K562 (cell line): ENCODE results near the gene MAP3K20. TPM values are rescaled to one million over a fixed set of nuclear protein-coding genes. Genes with fewer than 3 reads are reported as not detected.

Experiments used
- NCOA6 ChIP-seq: fragments of 450-650 bp; IDR thresholded peaks from 2 replicates; pipeline ENCODE4 v1.6.1; 2017; ENCODE audit warnings: mild to moderate bottlenecking
- U2AF1 ChIP-seq: fragments of 200-400 bp; formaldehyde crosslinking; optimal IDR thresholded peaks from 2 replicates; pipeline ENCODE3; 2017; ENCODE audit warnings: mild to moderate bottlenecking, low read depth, low read length, moderate library complexity
- ZNF318 ChIP-seq, 2 experiments: fragments of 450-650 bp; IDR thresholded peaks; 2 replicates each; pipeline ENCODE4 v1.6.1; 2016; ENCODE audit warnings: mild to moderate bottlenecking in 2 of 2, borderline replicate concordance in 1 of 2, low read depth in 1 of 2, moderate library complexity in 1 of 2
- polyA plus RNA-seq, 8 experiments: library from polyadenylated mRNA; depleted of rRNA in 4 of 8; stranded (reverse) in 5 of 8; unstranded in 3 of 8; fragments of >200 nt; fragmentation: Nextera tagmentation in 2 of 8; fragmentation: Illumina TruSeq in 1 of 8; extraction: Ambion mirVana in 2 of 8; extraction: Trizol in 1 of 8; gene quantifications; 2 replicates each; pipeline versions ENCODE4 v1.2.1 to v1.2.3, GENCODE V29; 2011 to 2014; ENCODE audit warnings: inconsistent platforms in 1 of 8, missing spikeins in 1 of 8
- total RNA-seq, 7 experiments: library from RNA; depleted of rRNA in 6 of 7; stranded (reverse); fragments of >200 nt in 6 of 7; fragmentation: Illumina TruSeq in 2 of 7; extraction: Trizol in 2 of 7; gene quantifications; 2 replicates each; pipeline versions ENCODE4 v1.2.1 to v1.2.3, GENCODE V29; 2011 to 2021; ENCODE audit warnings: low replicate concordance in 1 of 7

MAP3K20 gene
- total and polyA plus RNA-seq, 9 of the 15 experiments (the other 6 are each of a cell fraction or from before 2014, with no cell fraction given): 9.8 to 34.2 (median 27.3) TPM

GRCh38 chr2:173122936-173123335 lies 47.3 kb downstream of the MAP3K20 start (continued):
- TF ChIP-seq ZNF318 (IDR thresholded peaks at IDR 0.05; ENCODE audit: borderline replicate concordance in 1 of 2, low read depth in 1 of 2) (no peak), U2AF1 (no peak), NCOA6 (no peak)
